SU-DHL-6 (cell line): ENCODE results near the gene CIBAR2.

Experiments
- H2AFZ ChIP-seq: fragments of 200-600 bp; sonication (generic); 2 replicates; pipeline ENCODE4 v1.6.1; 2014; ENCODE audit warnings: low read depth, mild to moderate bottlenecking, moderate library complexity, mixed read lengths, antibody characterized with exemption, low read length; ENCODE audit not compliant: severe bottlenecking
- H3F3A ChIP-seq: fragments of 200-600 bp; shearing (Covaris generic); 2 replicates; pipeline ENCODE4 v1.6.0; 2016; ENCODE audit warnings: antibody characterized with exemption, mild to moderate bottlenecking; ENCODE audit not compliant: insufficient read depth
- H3K27ac ChIP-seq: fragments of 200-600 bp; sonication (generic); 2 replicates; pipeline ENCODE4 v1.5.1; 2016; ENCODE audit warnings: low read depth, mild to moderate bottlenecking, low read length, moderate library complexity, mixed read lengths
- H3K27me3 ChIP-seq: fragments of 200-600 bp; sonication (generic), shearing (Covaris generic); 2 replicates; pipeline ENCODE4 v1.6.0; 2014; ENCODE audit warnings: mild to moderate bottlenecking, low read length
- H3K36me3 ChIP-seq: fragments of 200-600 bp; sonication (generic); 2 replicates; pipeline ENCODE4 v1.6.1; 2014; ENCODE audit warnings: mild to moderate bottlenecking, low read length, mixed read lengths
- H3K4me2 ChIP-seq: fragments of 300-600, 200-600 bp; shearing (Covaris generic), sonication (generic); 2 replicates; pipeline ENCODE4 v1.6.0; 2014; ENCODE audit warnings: low read length, low read depth, mild to moderate bottlenecking; ENCODE audit not compliant: poor library complexity, severe bottlenecking
- H3K4me3 ChIP-seq: fragments of 200-600 bp; sonication (generic); 2 replicates; pipeline ENCODE4 v1.5.1; 2014; ENCODE audit warnings: antibody characterized with exemption, low read length, mild to moderate bottlenecking, mixed read lengths; ENCODE audit not compliant: insufficient read depth, poor library complexity, severe bottlenecking
- H3K79me2 ChIP-seq: fragments of 200-600 bp; sonication (generic); 2 replicates; pipeline ENCODE4 v1.6.1; 2014; ENCODE audit warnings: mild to moderate bottlenecking, low read length, moderate library complexity; ENCODE audit not compliant: insufficient read depth
- H3K9ac ChIP-seq: fragments of 200-600 bp; sonication (generic); 2 replicates; pipeline ENCODE4 v1.7.0; 2014; ENCODE audit warnings: mild to moderate bottlenecking, low read length
- H3K9me2 ChIP-seq: fragments of 200-600 bp; sonication (generic); replicated peaks from 2 replicates; pipeline ENCODE4 v1.6.1; 2014; ENCODE audit warnings: low read length; ENCODE audit not compliant: insufficient read depth
- H3K9me3 ChIP-seq: fragments of 200-600 bp; sonication (generic); 2 replicates; pipeline ENCODE4 v1.6.1; 2014; ENCODE audit warnings: low read length, mixed read lengths; ENCODE audit not compliant: insufficient read depth
- H4K20me1 ChIP-seq: fragments of 200-600 bp; sonication (generic); 2 replicates; pipeline ENCODE4 v1.6.1; 2014; ENCODE audit warnings: low read depth, mild to moderate bottlenecking, antibody characterized with exemption, low read length, moderate library complexity, mixed read lengths
- EZH2phosphoT487 ChIP-seq: fragments of 200-600 bp; sonication (generic), shearing (Covaris generic); conservative IDR thresholded peaks from 2 replicates; pipeline ENCODE4 v1.6.1; 2018; ENCODE audit warnings: mild to moderate bottlenecking, antibody characterized with exemption, low read length, moderate library complexity, mixed read lengths
- TF ChIP-seq, protein P1 (sequence below): fragments of 200-600 bp; sonication (generic); IDR thresholded peaks from one replicate; pipeline ENCODE4 v1.5.1; 2017; ENCODE audit warnings: antibody characterized with exemption, mild to moderate bottlenecking, low read length, moderate library complexity; ENCODE audit not compliant: insufficient read depth, poor library complexity, severe bottlenecking

CIBAR2 gene

DNA sequence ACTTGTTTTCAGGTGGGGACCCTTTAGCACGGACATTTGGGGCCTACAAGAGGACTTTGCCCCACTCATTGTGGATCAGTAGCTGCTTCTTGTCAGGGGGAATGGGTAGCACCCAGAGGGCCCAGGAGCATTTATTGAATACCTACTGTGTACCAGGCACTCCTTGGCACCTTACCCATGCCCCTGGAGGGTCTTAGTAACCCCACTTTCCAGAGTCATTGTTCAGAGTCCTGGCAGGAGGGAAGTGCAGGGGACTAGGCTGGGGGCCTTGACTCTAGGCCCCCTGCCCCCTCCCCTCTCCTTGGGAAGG lies 21.0 kb upstream of the CIBAR2 start:
- TF ChIP-seq, protein P1, sequence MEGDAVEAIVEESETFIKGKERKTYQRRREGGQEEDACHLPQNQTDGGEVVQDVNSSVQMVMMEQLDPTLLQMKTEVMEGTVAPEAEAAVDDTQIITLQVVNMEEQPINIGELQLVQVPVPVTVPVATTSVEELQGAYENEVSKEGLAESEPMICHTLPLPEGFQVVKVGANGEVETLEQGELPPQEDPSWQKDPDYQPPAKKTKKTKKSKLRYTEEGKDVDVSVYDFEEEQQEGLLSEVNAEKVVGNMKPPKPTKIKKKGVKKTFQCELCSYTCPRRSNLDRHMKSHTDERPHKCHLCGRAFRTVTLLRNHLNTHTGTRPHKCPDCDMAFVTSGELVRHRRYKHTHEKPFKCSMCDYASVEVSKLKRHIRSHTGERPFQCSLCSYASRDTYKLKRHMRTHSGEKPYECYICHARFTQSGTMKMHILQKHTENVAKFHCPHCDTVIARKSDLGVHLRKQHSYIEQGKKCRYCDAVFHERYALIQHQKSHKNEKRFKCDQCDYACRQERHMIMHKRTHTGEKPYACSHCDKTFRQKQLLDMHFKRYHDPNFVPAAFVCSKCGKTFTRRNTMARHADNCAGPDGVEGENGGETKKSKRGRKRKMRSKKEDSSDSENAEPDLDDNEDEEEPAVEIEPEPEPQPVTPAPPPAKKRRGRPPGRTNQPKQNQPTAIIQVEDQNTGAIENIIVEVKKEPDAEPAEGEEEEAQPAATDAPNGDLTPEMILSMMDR, result no peak
- no peak for TF ChIP-seq EZH2phosphoT487
- Histone ChIP-seq H3K4me3 (no peak overlapping the region), H3K27ac (no peak overlapping the region), H3F3A (no peaks in the 10 kb centered on the region), H3K9me3 (no peaks in the 10 kb centered on the region), H3K9me2 (no peaks in the 10 kb centered on the region), H3K4me2 (no peak overlapping the region), H4K20me1 (no peaks in the 10 kb centered on the region), H2AFZ (no peak overlapping the region), H3K79me2 (no peaks in the 10 kb centered on the region), H3K27me3 (no peaks in the 10 kb centered on the region), H3K9ac (no peak overlapping the region), H3K36me3 (no peaks in the 10 kb centered on the region)

DNA sequence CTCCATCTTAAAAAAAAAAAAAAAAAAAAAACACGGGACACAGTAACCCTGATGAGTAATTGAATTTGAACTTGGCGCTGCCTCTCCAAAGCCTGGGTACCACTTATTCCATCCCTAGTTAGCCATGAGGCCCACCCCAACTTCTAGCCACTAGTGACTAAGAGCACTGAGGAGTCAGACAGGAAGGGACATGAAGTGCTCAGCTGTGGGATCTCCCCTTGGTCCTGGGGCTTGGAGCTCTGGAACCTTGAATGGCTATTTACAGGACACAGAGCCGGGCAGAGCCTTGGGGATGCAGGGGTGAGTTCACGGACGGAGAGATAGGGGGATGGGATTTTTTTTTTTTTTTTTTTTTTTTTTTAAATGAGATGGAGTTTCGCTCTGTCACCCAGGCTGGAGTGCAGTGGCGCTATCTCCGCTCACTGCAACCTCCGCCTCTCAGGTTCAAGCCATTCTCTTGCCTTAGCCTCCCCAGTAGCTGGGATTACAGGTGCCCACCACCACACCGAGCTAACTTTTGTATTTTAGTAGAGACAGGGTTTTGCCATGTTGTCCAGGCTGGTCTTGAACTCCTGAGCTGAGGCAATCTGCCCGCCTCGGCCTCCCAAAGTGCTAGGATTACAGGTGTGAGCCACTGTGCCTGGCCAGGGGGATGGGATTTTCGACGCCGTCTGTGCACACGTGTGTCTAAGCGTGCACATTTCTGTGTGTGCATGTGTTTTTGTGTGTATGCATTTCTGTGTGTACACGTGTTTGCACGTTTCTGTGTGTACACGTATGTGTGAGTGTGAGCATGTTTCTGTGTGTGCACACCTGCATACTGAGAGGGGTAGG lies 20.4 kb upstream of the CIBAR2 start:
- Histone ChIP-seq H3K9ac (no peak overlapping the region), H3K27ac (no peak overlapping the region)

DNA sequence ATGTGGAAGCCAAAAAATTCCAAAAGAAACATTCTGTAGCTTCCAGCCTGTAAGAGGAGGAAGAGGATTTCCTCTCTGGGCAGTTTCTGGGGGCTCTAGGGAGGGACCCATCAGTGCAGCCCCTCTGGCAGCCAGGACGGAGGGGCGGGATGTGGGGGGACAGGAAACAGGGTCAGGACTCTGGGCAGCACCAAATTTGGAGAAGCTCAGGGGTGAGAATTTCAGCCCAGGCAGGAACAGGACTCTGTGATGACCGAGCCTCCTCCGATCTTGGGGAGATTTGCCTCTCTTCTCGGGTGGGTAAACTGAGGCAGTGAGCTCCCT lies 18.4 kb upstream of the CIBAR2 start:
- no peak for TF ChIP-seq EZH2phosphoT487
- TF ChIP-seq, protein P1, result no peak
- Histone ChIP-seq H3K9ac (no peak overlapping the region), H3K4me2 (no peak overlapping the region), H3K79me2 (no peaks in the 10 kb centered on the region), H3F3A (no peaks in the 10 kb centered on the region), H3K27me3 (no peaks in the 10 kb centered on the region), H4K20me1 (no peaks in the 10 kb centered on the region), H3K36me3 (no peaks in the 10 kb centered on the region), H3K9me2 (no peaks in the 10 kb centered on the region), H3K9me3 (no peaks in the 10 kb centered on the region), H3K27ac (no peak overlapping the region), H2AFZ (no peak overlapping the region), H3K4me3 (no peak overlapping the region)

More for the DNA sequence above, 20.4 kb upstream of the CIBAR2 start:
- Histone ChIP-seq H3K36me3 (no peaks in the 10 kb centered on the region), H3F3A (no peaks in the 10 kb centered on the region), H3K9me3 (no peaks in the 10 kb centered on the region), H4K20me1 (no peaks in the 10 kb centered on the region), H3K4me3 (no peak overlapping the region), H3K79me2 (no peaks in the 10 kb centered on the region), H3K4me2 (no peak overlapping the region), H2AFZ (no peak overlapping the region), H3K9me2 (no peaks in the 10 kb centered on the region), H3K27me3 (no peaks in the 10 kb centered on the region)
- TF ChIP-seq, protein P1, result no peak
- TF ChIP-seq EZH2phosphoT487, result no peak
